ENCODE results near the gene FAM20A. TPM values are rescaled to one million over a fixed set of nuclear protein-coding genes. Genes with fewer than 3 reads are reported as not detected.

Gene FAM20A
- total RNA-seq, 1 donor from 2014 or later: 11.5 TPM

DNA sequence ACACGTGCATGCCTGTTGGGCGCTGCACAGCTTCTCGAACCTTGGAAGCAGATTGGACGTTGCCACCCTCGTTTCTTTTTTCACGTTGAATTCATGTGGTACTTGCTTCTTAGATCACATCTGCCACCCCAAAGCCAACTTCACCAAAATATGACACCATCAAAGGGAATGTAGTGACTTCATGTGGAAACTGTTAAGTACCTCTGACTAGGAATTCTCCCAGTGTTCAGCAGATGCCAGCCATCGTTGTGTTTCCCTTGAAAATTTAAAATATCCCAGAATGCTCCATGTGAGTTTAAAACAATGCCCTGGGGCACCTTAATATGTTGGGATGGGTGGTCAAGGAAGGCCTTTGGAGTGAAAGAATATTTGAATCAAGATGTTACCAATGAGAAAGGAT, 22.6 kb upstream of the FAM20A start:
- Mint-ChIP-seq H3K27me3 (peaks cover under 1% of the 10 kb centered on the region), H3K4me1 (ENCODE audit: unreplicated experiment) (peaks cover 5% of the 10 kb centered on the region), H3K4me3 (no peak overlapping the region), H3K36me3 (no peaks in the 10 kb centered on the region), H3K27ac (no peak overlapping the region), H3K9me3 (peaks cover 8% of the 10 kb centered on the region)
- DNase-seq (ENCODE audit: extremely low spot score, unreplicated experiment): no peak
- TF ChIP-seq, protein P1, sequence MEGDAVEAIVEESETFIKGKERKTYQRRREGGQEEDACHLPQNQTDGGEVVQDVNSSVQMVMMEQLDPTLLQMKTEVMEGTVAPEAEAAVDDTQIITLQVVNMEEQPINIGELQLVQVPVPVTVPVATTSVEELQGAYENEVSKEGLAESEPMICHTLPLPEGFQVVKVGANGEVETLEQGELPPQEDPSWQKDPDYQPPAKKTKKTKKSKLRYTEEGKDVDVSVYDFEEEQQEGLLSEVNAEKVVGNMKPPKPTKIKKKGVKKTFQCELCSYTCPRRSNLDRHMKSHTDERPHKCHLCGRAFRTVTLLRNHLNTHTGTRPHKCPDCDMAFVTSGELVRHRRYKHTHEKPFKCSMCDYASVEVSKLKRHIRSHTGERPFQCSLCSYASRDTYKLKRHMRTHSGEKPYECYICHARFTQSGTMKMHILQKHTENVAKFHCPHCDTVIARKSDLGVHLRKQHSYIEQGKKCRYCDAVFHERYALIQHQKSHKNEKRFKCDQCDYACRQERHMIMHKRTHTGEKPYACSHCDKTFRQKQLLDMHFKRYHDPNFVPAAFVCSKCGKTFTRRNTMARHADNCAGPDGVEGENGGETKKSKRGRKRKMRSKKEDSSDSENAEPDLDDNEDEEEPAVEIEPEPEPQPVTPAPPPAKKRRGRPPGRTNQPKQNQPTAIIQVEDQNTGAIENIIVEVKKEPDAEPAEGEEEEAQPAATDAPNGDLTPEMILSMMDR (conservative IDR thresholded peaks at IDR 0.05): no peak

DNA sequence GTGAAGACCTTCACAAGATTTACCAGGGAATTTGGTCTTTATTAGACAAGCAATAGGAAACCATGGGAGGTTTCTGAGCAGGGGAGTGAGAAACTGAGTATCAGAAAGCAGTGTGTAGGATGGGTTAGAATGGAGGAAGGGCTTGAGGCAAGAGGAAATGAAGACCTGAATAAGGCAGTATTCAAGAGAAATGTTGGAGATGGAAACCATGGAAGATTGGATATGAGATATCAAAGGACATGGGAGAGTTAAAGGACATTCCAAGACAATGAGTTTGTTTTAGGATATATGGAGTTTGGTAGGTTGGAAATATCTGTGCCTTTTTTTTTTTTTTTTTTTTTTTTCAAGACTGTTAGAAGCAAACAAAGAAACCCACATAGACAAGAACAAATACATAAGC, 21.3 kb upstream of the FAM20A start:
- Mint-ChIP-seq H3K27me3 (peaks cover 3% of the 10 kb centered on the region), H3K4me1 (ENCODE audit: unreplicated experiment) (no peaks in the 10 kb centered on the region), H3K4me3 (no peak overlapping the region), H3K27ac (no peak overlapping the region), H3K9me3 (peaks cover 12% of the 10 kb centered on the region), H3K36me3 (no peaks in the 10 kb centered on the region)
- TF ChIP-seq, protein P1 (conservative IDR thresholded peaks at IDR 0.05): no peak
- DNase-seq (ENCODE audit: extremely low spot score, unreplicated experiment): no peak

DNA sequence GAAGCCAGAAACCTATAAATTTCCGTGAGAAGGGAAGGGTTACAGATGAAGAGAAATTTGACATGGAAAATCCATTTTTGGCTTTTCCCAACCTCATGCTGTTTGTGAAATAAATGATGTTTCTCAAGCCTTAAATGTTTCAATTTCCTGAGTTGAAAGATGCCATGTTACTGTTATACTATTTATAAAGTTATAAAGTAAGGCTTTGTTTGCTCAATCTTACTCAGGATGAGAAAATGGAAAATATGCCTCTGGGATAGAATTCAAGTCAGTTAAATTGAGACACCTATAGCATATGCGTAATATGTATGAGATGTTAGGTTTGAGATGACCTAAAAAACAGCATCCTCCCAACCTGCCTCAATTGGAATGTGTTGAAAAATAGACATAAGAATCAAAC, 19.9 kb upstream of the FAM20A start:
- Mint-ChIP-seq H3K9me3 (peaks cover 12% of the 10 kb centered on the region), H3K4me3 (no peak overlapping the region), H3K36me3 (no peaks in the 10 kb centered on the region), H3K27me3 (peaks cover 3% of the 10 kb centered on the region), H3K4me1 (ENCODE audit: unreplicated experiment) (no peaks in the 10 kb centered on the region), H3K27ac (no peak overlapping the region)
- TF ChIP-seq, protein P1 (conservative IDR thresholded peaks at IDR 0.05): no peak
- DNase-seq (ENCODE audit: extremely low spot score, unreplicated experiment): no peak

DNA sequence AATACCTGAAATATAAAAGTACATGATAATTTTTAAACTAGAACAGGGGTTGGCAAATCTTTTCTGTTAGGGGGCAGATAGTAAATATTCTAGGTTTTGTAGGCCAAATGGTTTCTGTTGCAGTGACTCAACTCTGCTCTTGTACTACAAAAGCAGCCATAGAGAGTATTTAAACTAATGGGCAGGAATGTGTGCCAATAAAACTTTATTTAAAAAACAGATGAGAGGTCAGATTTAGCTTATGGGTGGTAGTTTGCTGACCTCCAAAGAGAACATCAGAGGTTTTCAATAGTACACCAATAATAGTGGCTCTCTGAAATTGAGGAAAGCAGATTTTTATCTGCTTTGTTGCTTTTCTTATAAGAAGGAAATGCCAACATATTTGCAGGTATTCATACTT, 15.2 kb upstream of the FAM20A start:
- Mint-ChIP-seq H3K4me1 (ENCODE audit: unreplicated experiment) (no peaks in the 10 kb centered on the region), H3K36me3 (no peaks in the 10 kb centered on the region), H3K9me3 (peaks cover 12% of the 10 kb centered on the region), H3K27ac (no peak overlapping the region), H3K27me3 (peaks cover 7% of the 10 kb centered on the region), H3K4me3 (no peak overlapping the region)
- no peak for DNase-seq (ENCODE audit: extremely low spot score, unreplicated experiment)
- TF ChIP-seq, protein P1 (conservative IDR thresholded peaks at IDR 0.05): no peak

DNA sequence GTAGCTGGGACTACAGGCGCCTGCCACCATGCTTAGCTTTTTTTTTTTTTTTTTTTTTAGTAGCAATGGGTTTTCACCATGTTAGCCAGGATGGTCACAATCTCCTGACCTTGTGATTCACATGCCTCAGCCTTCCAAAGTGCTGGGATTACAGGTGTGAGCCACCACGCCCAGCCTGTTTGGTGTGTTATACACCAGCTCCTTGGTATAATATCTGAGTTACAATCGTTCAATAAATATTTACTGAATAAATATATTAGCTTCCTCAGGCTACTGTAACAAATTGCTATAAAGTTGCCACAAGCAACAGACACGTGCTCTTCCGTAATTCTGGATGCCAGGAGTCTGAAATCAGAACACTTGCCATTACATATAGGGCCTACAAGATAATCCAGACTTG, 13.6 kb upstream of the FAM20A start:
- Mint-ChIP-seq H3K27me3 (peaks cover 7% of the 10 kb centered on the region), H3K36me3 (no peaks in the 10 kb centered on the region), H3K4me1 (ENCODE audit: unreplicated experiment) (no peaks in the 10 kb centered on the region)

More for the DNA sequence above, 13.6 kb upstream of the FAM20A start:
- peaks cover 14% of the 10 kb centered on the region for H3K9me3 Mint-ChIP-seq
- H3K4me3 Mint-ChIP-seq: no peak overlapping the region
- TF ChIP-seq, protein P1 (conservative IDR thresholded peaks at IDR 0.05): no peak
- no peak for DNase-seq (ENCODE audit: extremely low spot score, unreplicated experiment)
- H3K27ac Mint-ChIP-seq: no peak overlapping the region
